GM18505 (cell line): ENCODE measurements around the gene MORF4L1.
"Not testable (repeated sequence)": the region's sequence is repeated elsewhere in the genome, so short reads cannot be mapped to it uniquely, and the experiment has no call there.

ENCODE experiments used
- ATAC-seq: cut with Tn5 transposase; IDR thresholded peaks from one replicate; pipeline ENCODE4 v1.9.1; 2021; ENCODE audit not compliant: unreplicated experiment
- POLR2A ChIP-seq: IDR thresholded peaks from 4 replicates; pipeline ENCODE4 v1.6.1; 2011; ENCODE audit warnings: borderline replicate concordance; ENCODE audit not compliant: insufficient read depth, insufficient read length; ENCODE audit errors: extremely low read depth

MORF4L1 gene

GRCh38 chr15:78842519-78842918 lies 30.2 kb upstream of the MORF4L1 start:
- TF ChIP-seq POLR2A: no peak
- no peak for ATAC-seq

- not testable (repeated sequence) for ATAC-seq
Measured at GRCh38 chr15:78846906-78847305, 25.8 kb upstream of the MORF4L1 start.

GRCh38 chr15:78847387-78847906 lies 25.2 kb upstream of the MORF4L1 start:
- ATAC-seq: not testable (repeated sequence)

- ATAC-seq: no peak
- no peak for TF ChIP-seq POLR2A
Measured at GRCh38 chr15:78850352-78850751, 22.3 kb upstream of the MORF4L1 start.

GRCh38 chr15:78850941-78851755 lies 21.5 kb upstream of the MORF4L1 start:
- ATAC-seq: no peak
- TF ChIP-seq POLR2A: no peak

- no peak for ATAC-seq
Measured at GRCh38 chr15:78853500-78853899, 19.2 kb upstream of the MORF4L1 start.

GRCh38 chr15:78854833-78855372 lies 17.8 kb upstream of the MORF4L1 start:
- no peak for ATAC-seq
- TF ChIP-seq POLR2A: no peak

More at GRCh38 chr15:78853500-78853899, 19.2 kb upstream of the MORF4L1 start:
- TF ChIP-seq POLR2A: no peak

GRCh38 chr15:78855746-78856145 lies 16.9 kb upstream of the MORF4L1 start:
- TF ChIP-seq POLR2A: no peak
- ATAC-seq: no peak

- peak; percentile 83 for ATAC-seq
- no peak for TF ChIP-seq POLR2A
Measured at GRCh38 chr15:78859971-78860719, 12.5 kb upstream of the MORF4L1 start.

- ATAC-seq: not testable (repeated sequence)
Measured at GRCh38 chr15:78865585-78865984, 7.1 kb upstream of the MORF4L1 start.

GRCh38 chr15:78866031-78866430 lies 6.7 kb upstream of the MORF4L1 start:
- ATAC-seq: not testable (repeated sequence)

GRCh38 chr15:78866803-78867202 lies 5.9 kb upstream of the MORF4L1 start:
- TF ChIP-seq POLR2A: no peak
- no peak for ATAC-seq

- no peak for TF ChIP-seq POLR2A
- ATAC-seq: no peak
Measured at GRCh38 chr15:78868366-78868765, 4.3 kb upstream of the MORF4L1 start.

- not testable (repeated sequence) for ATAC-seq
Measured at GRCh38 chr15:78871483-78872127, 1.1 kb upstream of the MORF4L1 start.
